Panc1 (cell line): ENCODE data around the gene SHROOM3. TPM values are rescaled to one million over a fixed set of nuclear protein-coding genes. Genes with fewer than 3 reads are reported as not detected.

Experiments used
- ATAC-seq: fragments of 200-7000 bp; cut with Tn5 transposase; 2 replicates; pipeline ENCODE4 v1.9.1; 2020; ENCODE audit warnings: mild to moderate bottlenecking, moderate library complexity
- BruUV-seq: library from RNA; stranded (reverse); fragments of 400-500 nt; replicated peaks from 2 replicates; lab custom pipeline; 2021; lab: Mats Ljungman, UMichigan
- CTCF ChIA-PET: fragments of 300-600 bp; sonication (Branson Sonifier 250); formaldehyde crosslinking; loops from one replicate; lab custom pipeline; 2022; ENCODE audit warnings: antibody characterized with exemption; lab: Charles Lee
- POLR2A ChIA-PET: fragments of 300-600 bp; sonication (Branson Sonifier 250); formaldehyde crosslinking; loops from one replicate; lab custom pipeline; 2022; ENCODE audit warnings: antibody characterized with exemption; lab: Charles Lee
- DNase-seq: peaks from one replicate; pipeline ENCODE4 v3.0.0-alpha.2; 2010; ENCODE audit warnings: low read depth, low spot score
- H3K27ac ChIP-seq: 2 replicates; pipeline ENCODE4 v1.5.1; 2011; ENCODE audit warnings: mild to moderate bottlenecking, low read length, inconsistent platforms
- H3K27me3 ChIP-seq: fragments of 200-500 bp; sonication (Bioruptor generic); 2 replicates; pipeline ENCODE4 v1.6.0; 2014; ENCODE audit warnings: low read length, inconsistent platforms; ENCODE audit not compliant: control insufficient read depth, insufficient read depth
- H3K36me3 ChIP-seq: fragments of 200-500 bp; sonication (Bioruptor generic); 2 replicates; pipeline ENCODE4 v1.5.1; 2014; ENCODE audit warnings: inconsistent platforms, mild to moderate bottlenecking, low read length, moderate library complexity; ENCODE audit not compliant: control insufficient read depth, insufficient read depth
- H3K4me1 ChIP-seq: 2 replicates; pipeline ENCODE4 v1.5.1; 2011; ENCODE audit warnings: inconsistent platforms, mild to moderate bottlenecking, low read length, moderate library complexity; ENCODE audit not compliant: control insufficient read depth, insufficient read depth
- H3K4me3 ChIP-seq, 2 experiments: 2 replicates each; pipeline ENCODE4 v1.5.1; 2011 to 2012; ENCODE audit warnings: low read depth in 2 of 2, low read length in 2 of 2, mild to moderate bottlenecking in 2 of 2, inconsistent platforms in 1 of 2, moderate library complexity in 1 of 2
- H3K9me3 ChIP-seq: fragments of 200-500 bp; sonication (Bioruptor generic); 2 replicates; pipeline ENCODE4 v1.5.1; 2014; ENCODE audit warnings: low read depth, mild to moderate bottlenecking, inconsistent platforms, low read length, moderate library complexity; ENCODE audit not compliant: control insufficient read depth, insufficient read depth
- CTCF ChIP-seq: fragments of 450-650 bp; IDR thresholded peaks from 2 replicates; pipeline ENCODE4 v1.5.1; 2017; ENCODE audit warnings: mild to moderate bottlenecking
- POLR2AphosphoS5 ChIP-seq: IDR thresholded peaks from 2 replicates; pipeline ENCODE4 v1.6.1; 2012; ENCODE audit warnings: mild to moderate bottlenecking, low read depth, low read length, moderate library complexity
- REST ChIP-seq, 2 experiments: IDR thresholded peaks; 2 replicates each; pipeline ENCODE4 v1.6.1; 2011 to 2012; ENCODE audit warnings: low read depth in 2 of 2, control low read depth in 1 of 2, low read length in 1 of 2, mild to moderate bottlenecking in 1 of 2, moderate library complexity in 1 of 2; ENCODE audit not compliant: insufficient read depth in 1 of 2
- SIN3A ChIP-seq: IDR thresholded peaks from 2 replicates; pipeline ENCODE4 v1.6.1; 2012; ENCODE audit warnings: low read depth, mild to moderate bottlenecking, low read length, moderate library complexity, borderline replicate concordance; ENCODE audit not compliant: insufficient read depth
- TCF7L2 ChIP-seq: IDR thresholded peaks from 2 replicates; pipeline ENCODE4 v1.6.1; 2011; ENCODE audit warnings: mild to moderate bottlenecking, low read depth, low read length, inconsistent platforms
- in situ Hi-C: cut with HindIII; loops from 2 replicates; pipeline ENCODE4 v1.10.0; 2016; ENCODE audit warnings: low sequenced_read_pairs, low pct_unique_long_range_greater_than_20kb
- intact Hi-C: fragments of 100-400 bp; cut with micrococcal nuclease; formaldehyde crosslinking; loops from one replicate; pipeline ENCODE4 v1.10.0; 2022; ENCODE audit not compliant: unreplicated experiment
- total RNA-seq: library from RNA; stranded (reverse); gene quantifications from one replicate; pipeline ENCODE4 v1.2.1, GENCODE V29; 2021; ENCODE audit not compliant: unreplicated experiment

The SHROOM3 gene
- total RNA-seq, 1 experiment from 2014 or later: 7.2 TPM

DNA sequence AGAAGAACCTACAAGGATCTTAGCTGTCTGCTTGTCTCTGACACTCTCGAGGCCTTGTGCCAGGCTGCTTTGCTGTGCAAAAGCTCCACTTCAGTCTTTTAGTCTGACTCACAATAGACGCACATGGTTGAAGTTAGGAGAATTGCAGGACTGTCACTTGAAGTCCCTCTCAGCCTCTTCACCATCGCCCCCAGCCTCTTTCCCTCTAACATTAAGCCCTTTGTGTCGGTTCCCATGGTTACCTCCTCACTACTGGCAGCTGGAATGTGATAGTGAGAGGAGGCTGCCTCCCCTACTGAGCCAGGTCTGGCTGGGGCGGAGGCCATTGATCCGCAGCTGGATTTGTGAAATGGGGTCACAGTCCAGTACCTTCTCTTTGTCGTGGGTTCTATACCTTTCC lies 261.1 kb downstream of the SHROOM3 start:
- no peaks in the 10 kb centered on the region for H3K36me3 ChIP-seq
- TF ChIP-seq SIN3A (no peak), CTCF (no peak), TCF7L2 (no peak), REST (IDR thresholded peaks at IDR 0.05; ENCODE audit: insufficient read depth in 1 of 2, low read depth in 2 of 2, low read length in 1 of 2) (no peak), POLR2AphosphoS5 (no peak)
- CTCF ChIA-PET: no interaction called here
- no peak overlapping the region for H3K27ac ChIP-seq
- DNase-seq (no peak), ATAC-seq (no peak)
- no peaks in the 10 kb centered on the region; the same call in 1 of the 2 replicates for H3K4me1 ChIP-seq
- no peaks in the 10 kb centered on the region for H3K9me3 ChIP-seq
- intact Hi-C loops (no loop called here), in situ Hi-C loops (no loop called here)
- no peak overlapping the region for H3K4me3 ChIP-seq
- BruUV-seq: no TSS peak
- H3K27me3 ChIP-seq: no peaks in the 10 kb centered on the region
- POLR2A ChIA-PET: no interaction called here

- no peak overlapping the region for H3K27ac ChIP-seq
- TF ChIP-seq CTCF (no peak), SIN3A (no peak), REST (IDR thresholded peaks at IDR 0.05; ENCODE audit: insufficient read depth in 1 of 2, low read depth in 2 of 2, low read length in 1 of 2) (no peak), POLR2AphosphoS5 (no peak), TCF7L2 (no peak)
- no peak overlapping the region for H3K4me3 ChIP-seq
- H3K4me1 ChIP-seq: no peaks in the 10 kb centered on the region
- H3K27me3 ChIP-seq: no peaks in the 10 kb centered on the region
- CTCF ChIA-PET: no interaction called here
- no peaks in the 10 kb centered on the region for H3K36me3 ChIP-seq
- ATAC-seq (no peak), DNase-seq (no peak)
- POLR2A ChIA-PET: interaction anchor here (0.7 kb wide), 1 partner anchor 260 kb away, joined by 9 read pairs; no protein-coding TSS in a partner anchor
- intact Hi-C loops (no loop called here), in situ Hi-C loops (no loop called here)
- no peaks in the 10 kb centered on the region for H3K9me3 ChIP-seq
- no TSS peak for BruUV-seq
These were observed 262.2 kb downstream of the SHROOM3 start for GRCh38 chr4:76697129-76697803.
